ENCODE measurements around the gene DLX1.

GRCh38 chr2:172091000-172091641 is 5.8 kb downstream of the DLX1 start:
- TF ChIP-seq RBAK (tag by site-specific recombination; IDR thresholded peaks at IDR 0.05), result no peak
- TF ChIP-seq YY1 (tag by site-specific recombination; IDR thresholded peaks at IDR 0.05), result no peak
